Cardiac fibroblast (primary cell): Measurements from ENCODE around the gene MAP3K12.
A peak's percentile ranks its signal among the peaks of the same experiment; 100 is the strongest.

Experiments
- DNase-seq, 2 donors: peaks; one replicate each; pipeline versions ENCODE4 v3.0.0 to v3.0.0-alpha.2; 2010; ENCODE audit warnings: low read depth in 2 of 2
- H3K4me3 ChIP-seq, 2 donors: replicated peaks in 1 of 2; 1 replicate in 1 of 2; 2 replicates in 1 of 2; pipeline ENCODE4 v1.5.1; 2011; ENCODE audit warnings: low read depth in 2 of 2, low read length in 2 of 2, mild to moderate bottlenecking in 2 of 2, moderate library complexity in 1 of 2
- TF ChIP-seq, protein P1 (sequence below): IDR thresholded peaks from one replicate; pipeline ENCODE4 v1.5.1; 2011; ENCODE audit warnings: low read depth, mild to moderate bottlenecking, low read length, inconsistent platforms

The MAP3K12 gene

DNA sequence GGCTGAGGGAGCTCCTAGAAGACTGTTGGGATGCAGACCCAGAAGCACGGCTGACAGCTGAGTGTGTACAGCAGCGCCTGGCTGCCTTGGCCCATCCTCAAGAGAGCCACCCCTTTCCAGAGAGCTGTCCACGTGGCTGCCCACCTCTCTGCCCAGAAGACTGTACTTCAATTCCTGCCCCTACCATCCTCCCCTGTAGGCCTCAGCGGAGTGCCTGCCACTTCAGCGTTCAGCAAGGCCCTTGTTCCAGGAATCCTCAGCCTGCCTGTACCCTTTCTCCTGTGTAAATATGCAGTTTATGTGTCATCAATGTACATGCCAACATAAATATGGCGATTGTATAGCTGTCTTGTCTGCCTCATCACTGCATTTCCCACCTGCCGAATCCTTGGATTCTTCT lies 68.1 kb downstream of the MAP3K12 start:
- no peak overlapping the region for H3K4me3 ChIP-seq
- DNase-seq, result peak in 1 of 2 donors; percentile 55
- TF ChIP-seq, protein P1, sequence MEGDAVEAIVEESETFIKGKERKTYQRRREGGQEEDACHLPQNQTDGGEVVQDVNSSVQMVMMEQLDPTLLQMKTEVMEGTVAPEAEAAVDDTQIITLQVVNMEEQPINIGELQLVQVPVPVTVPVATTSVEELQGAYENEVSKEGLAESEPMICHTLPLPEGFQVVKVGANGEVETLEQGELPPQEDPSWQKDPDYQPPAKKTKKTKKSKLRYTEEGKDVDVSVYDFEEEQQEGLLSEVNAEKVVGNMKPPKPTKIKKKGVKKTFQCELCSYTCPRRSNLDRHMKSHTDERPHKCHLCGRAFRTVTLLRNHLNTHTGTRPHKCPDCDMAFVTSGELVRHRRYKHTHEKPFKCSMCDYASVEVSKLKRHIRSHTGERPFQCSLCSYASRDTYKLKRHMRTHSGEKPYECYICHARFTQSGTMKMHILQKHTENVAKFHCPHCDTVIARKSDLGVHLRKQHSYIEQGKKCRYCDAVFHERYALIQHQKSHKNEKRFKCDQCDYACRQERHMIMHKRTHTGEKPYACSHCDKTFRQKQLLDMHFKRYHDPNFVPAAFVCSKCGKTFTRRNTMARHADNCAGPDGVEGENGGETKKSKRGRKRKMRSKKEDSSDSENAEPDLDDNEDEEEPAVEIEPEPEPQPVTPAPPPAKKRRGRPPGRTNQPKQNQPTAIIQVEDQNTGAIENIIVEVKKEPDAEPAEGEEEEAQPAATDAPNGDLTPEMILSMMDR, result no peak

DNA sequence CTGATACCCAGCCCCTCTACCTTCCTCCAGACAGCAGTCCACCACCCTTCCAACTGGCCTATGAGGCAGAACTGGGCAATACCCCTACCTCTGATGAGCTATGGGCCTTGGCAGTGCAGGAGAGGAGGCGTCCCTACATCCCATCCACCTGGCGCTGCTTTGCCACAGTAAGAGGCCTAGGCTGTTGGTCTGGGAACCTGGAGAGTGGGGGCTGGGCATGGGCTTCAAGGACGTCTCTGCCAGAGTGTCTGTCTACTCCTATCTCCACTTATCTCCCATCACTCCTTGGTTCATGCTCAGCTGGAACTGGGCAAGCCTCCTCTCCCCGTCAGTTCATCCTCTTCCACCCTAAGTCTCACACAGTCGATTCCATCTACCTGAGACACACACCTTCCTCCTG lies 69.1 kb downstream of the MAP3K12 start:
- no peak overlapping the region for H3K4me3 ChIP-seq
- DNase-seq, result no peak
- TF ChIP-seq, protein P1, result no peak
